Tibial artery (tissue), 4 donors: ENCODE data around the gene SLC1A7.

ENCODE experiments used
- DNase-seq, 2 donors: peaks; one replicate each; pipeline ENCODE4 v3.0.0-alpha.2; 2019
- H3K27ac ChIP-seq, 2 donors: fragments of 200-600 bp; sonication (generic) in 1 of 2; 1 replicate in 1 of 2; 2 replicates in 1 of 2; pipeline ENCODE4 v1.5.1; 2018 to 2019; ENCODE audit warnings: mild to moderate bottlenecking in 1 of 2
- H3K27me3 ChIP-seq, 2 donors: fragments of 200-600 bp; sonication (generic) in 1 of 2; one replicate each; pipeline versions ENCODE4 v1.5.1 to v1.6.0; 2016 to 2019
- H3K36me3 ChIP-seq, 3 donors: fragments of 200-600 bp; sonication (generic) in 2 of 3; one replicate each; pipeline ENCODE4 v1.5.1; 2016 to 2019; ENCODE audit warnings: mild to moderate bottlenecking in 2 of 3
- H3K4me1 ChIP-seq, 4 donors: fragments of 200-600 bp; sonication (generic) in 2 of 4; 1 replicate in 3 of 4; 2 replicates in 1 of 4; pipeline ENCODE4 v1.5.1; 2016 to 2019
- H3K4me3 ChIP-seq, 2 donors: fragments of 200-600 bp; sonication (generic) in 1 of 2; 1 replicate in 1 of 2; 2 replicates in 1 of 2; pipeline ENCODE4 v1.5.1; 2018 to 2019; ENCODE audit warnings: mild to moderate bottlenecking in 2 of 2
- H3K9me3 ChIP-seq, 3 donors: fragments of 200-600 bp; sonication (generic) in 1 of 3; one replicate each; pipeline ENCODE4 v1.5.1; 2016 to 2019
- CTCF ChIP-seq, 2 experiments: fragments of 200-600 bp in 1 of 2; fragments of 450-650 bp in 1 of 2; IDR thresholded peaks; one replicate each; pipeline ENCODE4 v1.5.1; 2017 to 2019; ENCODE audit warnings: antibody characterized with exemption in 2 of 2, mild to moderate bottlenecking in 1 of 2, moderate library complexity in 1 of 2
- intact Hi-C: fragments of 100-400 bp; cut with DNase I; formaldehyde crosslinking; loops from one replicate; pipeline ENCODE4 v1.15.0; 2023; ENCODE audit warnings: low total_unique reads

SLC1A7 gene

GRCh38 chr1:53107090-53107489 is 35.3 kb downstream of the SLC1A7 start:
- DNase-seq, result no peak
- intact Hi-C loops, result no loop called here

GRCh38 chr1:53104289-53104913 is 38.0 kb downstream of the SLC1A7 start:
- no peak for TF ChIP-seq CTCF (IDR thresholded peaks at IDR 0.05)
- no peaks in the 10 kb centered on the region for H3K9me3 ChIP-seq
- DNase-seq, result no peak
- no peaks in the 10 kb centered on the region for H3K36me3 ChIP-seq
- no peak overlapping the region for H3K4me3 ChIP-seq
- H3K27ac ChIP-seq, result no peak overlapping the region
- H3K27me3 ChIP-seq, result no peaks in the 10 kb centered on the region
- H3K4me1 ChIP-seq, result peaks cover 0 to 17% (median 7%) of the 10 kb centered on the region in 4 donors
- intact Hi-C loops, result no loop called here

More at GRCh38 chr1:53107090-53107489, 35.3 kb downstream of the SLC1A7 start:
- Histone ChIP-seq H3K4me3 (no peak overlapping the region), H3K36me3 (no peaks in the 10 kb centered on the region), H3K27me3 (no peaks in the 10 kb centered on the region), H3K27ac (no peak overlapping the region), H3K4me1 (peaks cover 0 to 37% (median 17%) of the 10 kb centered on the region in 4 donors), H3K9me3 (peaks cover 0 to 8% (median 0%) of the 10 kb centered on the region in 3 donors)
- no peak for TF ChIP-seq CTCF (IDR thresholded peaks at IDR 0.05)

GRCh38 chr1:53094533-53094919 is 47.9 kb downstream of the SLC1A7 start:
- no peaks in the 10 kb centered on the region for H3K36me3 ChIP-seq
- intact Hi-C loops, result no loop called here
- DNase-seq, result no peak
- no peak overlapping the region for H3K27ac ChIP-seq
- no peaks in the 10 kb centered on the region for H3K9me3 ChIP-seq
- no peaks in the 10 kb centered on the region for H3K27me3 ChIP-seq
- no peak for TF ChIP-seq CTCF (IDR thresholded peaks at IDR 0.05)
- peaks cover 0 to 18% (median 4%) of the 10 kb centered on the region in 4 donors for H3K4me1 ChIP-seq
- no peak overlapping the region for H3K4me3 ChIP-seq

- peaks cover 0 to 18% (median 4%) of the 10 kb centered on the region in 4 donors for H3K4me1 ChIP-seq
- intact Hi-C loops, result no loop called here
- no peak overlapping the region for H3K27ac ChIP-seq
- DNase-seq, result no peak
- no peaks in the 10 kb centered on the region for H3K36me3 ChIP-seq
- TF ChIP-seq CTCF (IDR thresholded peaks at IDR 0.05), result no peak
- H3K27me3 ChIP-seq, result no peaks in the 10 kb centered on the region
- no peaks in the 10 kb centered on the region for H3K9me3 ChIP-seq
- no peak overlapping the region for H3K4me3 ChIP-seq
Observed at GRCh38 chr1:53093778-53094532, 48.5 kb downstream of the SLC1A7 start.

- intact Hi-C loops, result no loop called here
- TF ChIP-seq CTCF (IDR thresholded peaks at IDR 0.05), result no peak
- DNase-seq, result no peak
- Histone ChIP-seq H3K4me3 (no peak overlapping the region), H3K27me3 (no peaks in the 10 kb centered on the region), H3K36me3 (no peaks in the 10 kb centered on the region), H3K4me1 (peaks cover 0 to 18% (median 4%) of the 10 kb centered on the region in 4 donors), H3K9me3 (no peaks in the 10 kb centered on the region), H3K27ac (no peak overlapping the region)
Observed at GRCh38 chr1:53093451-53093754, 49.0 kb downstream of the SLC1A7 start.
